Measurements from ENCODE around the gene ARRDC5.

DNA sequence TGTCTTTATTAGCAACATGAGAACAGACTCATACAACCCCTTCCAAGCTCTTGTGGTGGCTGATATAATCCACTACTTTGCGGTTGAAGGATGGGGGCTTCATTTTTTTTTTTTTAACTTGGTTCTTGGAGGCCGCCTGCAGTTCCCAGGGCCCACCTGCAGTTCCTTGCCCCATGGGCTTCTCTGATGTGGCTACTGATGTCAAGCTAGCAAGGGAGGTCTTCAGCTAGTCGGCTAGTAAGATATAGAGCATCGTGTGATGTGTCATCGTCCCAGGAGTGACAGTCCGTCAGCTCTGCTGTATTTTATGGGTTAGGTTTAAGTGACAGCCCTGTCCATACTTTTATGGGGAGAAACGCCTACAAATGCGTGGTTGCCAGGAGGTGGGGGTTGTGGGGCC lies 32.7 kb upstream of the ARRDC5 start:
- TF ChIP-seq RAD21 (conservative IDR thresholded peaks at IDR 0.05) (no peak), POLR2AphosphoS5 (IDR thresholded peaks at IDR 0.05) (no peak), TAF1 (IDR thresholded peaks at IDR 0.05; ENCODE audit: low read depth) (no peak), SMC3 (conservative IDR thresholded peaks at IDR 0.05; ENCODE audit: poor library complexity) (no peak), EZH2 (IDR thresholded peaks at IDR 0.05; ENCODE audit: borderline replicate concordance, insufficient read depth, low read length, poor library complexity, severe bottlenecking) (no peak), EP300 (conservative IDR thresholded peaks at IDR 0.05; ENCODE audit: poor library complexity, severe bottlenecking) (no peak), MXI1 (conservative IDR thresholded peaks at IDR 0.05; ENCODE audit: poor library complexity, severe bottlenecking) (no peak)
- TF ChIP-seq, protein P1, sequence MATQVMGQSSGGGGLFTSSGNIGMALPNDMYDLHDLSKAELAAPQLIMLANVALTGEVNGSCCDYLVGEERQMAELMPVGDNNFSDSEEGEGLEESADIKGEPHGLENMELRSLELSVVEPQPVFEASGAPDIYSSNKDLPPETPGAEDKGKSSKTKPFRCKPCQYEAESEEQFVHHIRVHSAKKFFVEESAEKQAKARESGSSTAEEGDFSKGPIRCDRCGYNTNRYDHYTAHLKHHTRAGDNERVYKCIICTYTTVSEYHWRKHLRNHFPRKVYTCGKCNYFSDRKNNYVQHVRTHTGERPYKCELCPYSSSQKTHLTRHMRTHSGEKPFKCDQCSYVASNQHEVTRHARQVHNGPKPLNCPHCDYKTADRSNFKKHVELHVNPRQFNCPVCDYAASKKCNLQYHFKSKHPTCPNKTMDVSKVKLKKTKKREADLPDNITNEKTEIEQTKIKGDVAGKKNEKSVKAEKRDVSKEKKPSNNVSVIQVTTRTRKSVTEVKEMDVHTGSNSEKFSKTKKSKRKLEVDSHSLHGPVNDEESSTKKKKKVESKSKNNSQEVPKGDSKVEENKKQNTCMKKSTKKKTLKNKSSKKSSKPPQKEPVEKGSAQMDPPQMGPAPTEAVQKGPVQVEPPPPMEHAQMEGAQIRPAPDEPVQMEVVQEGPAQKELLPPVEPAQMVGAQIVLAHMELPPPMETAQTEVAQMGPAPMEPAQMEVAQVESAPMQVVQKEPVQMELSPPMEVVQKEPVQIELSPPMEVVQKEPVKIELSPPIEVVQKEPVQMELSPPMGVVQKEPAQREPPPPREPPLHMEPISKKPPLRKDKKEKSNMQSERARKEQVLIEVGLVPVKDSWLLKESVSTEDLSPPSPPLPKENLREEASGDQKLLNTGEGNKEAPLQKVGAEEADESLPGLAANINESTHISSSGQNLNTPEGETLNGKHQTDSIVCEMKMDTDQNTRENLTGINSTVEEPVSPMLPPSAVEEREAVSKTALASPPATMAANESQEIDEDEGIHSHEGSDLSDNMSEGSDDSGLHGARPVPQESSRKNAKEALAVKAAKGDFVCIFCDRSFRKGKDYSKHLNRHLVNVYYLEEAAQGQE (IDR thresholded peaks at IDR 0.05; ENCODE audit: borderline replicate concordance) = no peak
- TF ChIP-seq, protein P2, sequence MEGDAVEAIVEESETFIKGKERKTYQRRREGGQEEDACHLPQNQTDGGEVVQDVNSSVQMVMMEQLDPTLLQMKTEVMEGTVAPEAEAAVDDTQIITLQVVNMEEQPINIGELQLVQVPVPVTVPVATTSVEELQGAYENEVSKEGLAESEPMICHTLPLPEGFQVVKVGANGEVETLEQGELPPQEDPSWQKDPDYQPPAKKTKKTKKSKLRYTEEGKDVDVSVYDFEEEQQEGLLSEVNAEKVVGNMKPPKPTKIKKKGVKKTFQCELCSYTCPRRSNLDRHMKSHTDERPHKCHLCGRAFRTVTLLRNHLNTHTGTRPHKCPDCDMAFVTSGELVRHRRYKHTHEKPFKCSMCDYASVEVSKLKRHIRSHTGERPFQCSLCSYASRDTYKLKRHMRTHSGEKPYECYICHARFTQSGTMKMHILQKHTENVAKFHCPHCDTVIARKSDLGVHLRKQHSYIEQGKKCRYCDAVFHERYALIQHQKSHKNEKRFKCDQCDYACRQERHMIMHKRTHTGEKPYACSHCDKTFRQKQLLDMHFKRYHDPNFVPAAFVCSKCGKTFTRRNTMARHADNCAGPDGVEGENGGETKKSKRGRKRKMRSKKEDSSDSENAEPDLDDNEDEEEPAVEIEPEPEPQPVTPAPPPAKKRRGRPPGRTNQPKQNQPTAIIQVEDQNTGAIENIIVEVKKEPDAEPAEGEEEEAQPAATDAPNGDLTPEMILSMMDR (IDR thresholded peaks at IDR 0.05; ENCODE audit: poor library complexity, severe bottlenecking) = no peak
